ENCODE data around the gene MCCC2. TPM values are rescaled to one million over a fixed set of nuclear protein-coding genes. Genes with fewer than 3 reads are reported as not detected.

Gene MCCC2
- total RNA-seq, 2 experiments from 2014 or later: 45.7 to 59.0 TPM

GRCh38 chr5:71695595-71695994, 108.5 kb downstream of the MCCC2 start:
- Mint-ChIP-seq H3K27ac (no peak overlapping the region), H3K27me3 (peaks cover 31% of the 10 kb centered on the region), H3K4me1 (peaks cover 5% of the 10 kb centered on the region), H3K4me3 (no peak overlapping the region), H3K36me3 (peaks cover 4% of the 10 kb centered on the region), H3K9me3 (ENCODE audit: low read depth) (peaks cover 3% of the 10 kb centered on the region)
- ATAC-seq (no peak), DNase-seq (no peak)
- CTCF ChIA-PET: no interaction called here

DNA sequence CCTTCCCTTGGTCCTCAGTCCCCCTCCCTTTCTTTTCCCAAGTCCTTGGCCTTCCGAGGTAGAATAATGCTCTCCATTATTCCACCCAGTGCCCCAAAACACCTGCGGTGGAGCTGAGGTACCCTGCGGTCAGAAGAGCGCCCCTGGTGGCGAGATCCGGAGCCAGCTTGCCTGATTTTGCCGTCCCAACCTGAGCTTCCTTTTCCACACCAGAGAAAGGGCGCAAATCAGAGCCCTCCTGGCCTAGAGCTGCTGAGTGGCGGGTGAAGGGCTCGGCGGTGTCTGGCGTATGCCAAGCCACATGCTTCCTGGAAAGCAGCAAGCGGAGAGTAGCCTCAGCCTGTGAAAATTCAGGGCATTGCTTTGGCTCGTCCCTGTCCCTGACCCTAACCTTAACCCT, 110.8 kb downstream of the MCCC2 start:
- CTCF ChIA-PET: no interaction called here
- H3K4me1 Mint-ChIP-seq: peaks cover 5% of the 10 kb centered on the region
- H3K9me3 Mint-ChIP-seq (ENCODE audit: low read depth): peaks cover 3% of the 10 kb centered on the region
- peaks cover 25% of the 10 kb centered on the region for H3K27me3 Mint-ChIP-seq
- no peak for ATAC-seq
- no peak overlapping the region for H3K27ac Mint-ChIP-seq
- DNase-seq: no peak
- peaks cover 4% of the 10 kb centered on the region for H3K36me3 Mint-ChIP-seq
- H3K4me3 Mint-ChIP-seq: no peak overlapping the region

DNA sequence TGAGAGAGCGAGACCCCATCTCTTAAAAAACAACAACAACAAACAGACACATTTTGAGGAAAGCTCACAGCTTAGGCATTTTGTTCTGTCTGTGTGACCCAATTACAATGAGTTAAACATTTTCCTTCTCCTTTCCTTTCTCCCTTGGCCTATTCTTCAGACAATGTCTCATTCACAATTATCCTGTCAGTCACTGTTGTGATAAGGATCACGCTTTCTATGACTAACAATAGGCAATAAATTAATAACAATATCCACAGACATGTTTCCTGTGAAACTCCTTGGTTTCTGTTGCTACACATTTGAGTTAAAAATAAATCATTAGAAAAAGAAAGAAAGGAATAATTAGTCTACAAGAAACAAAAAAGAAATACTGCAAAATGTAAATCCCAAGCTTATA, 112.1 kb downstream of the MCCC2 start:
- no peak overlapping the region for H3K27ac Mint-ChIP-seq
- no peak for ATAC-seq

GRCh38 chr5:71699751-71700150, 112.6 kb downstream of the MCCC2 start:
- CTCF ChIA-PET: no interaction called here
- ATAC-seq: no peak
- H3K27me3 Mint-ChIP-seq: peaks cover 19% of the 10 kb centered on the region
- peaks cover 5% of the 10 kb centered on the region for H3K4me1 Mint-ChIP-seq
- no peak for DNase-seq
- H3K36me3 Mint-ChIP-seq: peaks cover 4% of the 10 kb centered on the region
- H3K27ac Mint-ChIP-seq: no peak overlapping the region
- peaks cover 3% of the 10 kb centered on the region for H3K9me3 Mint-ChIP-seq (ENCODE audit: low read depth)
- no peak overlapping the region for H3K4me3 Mint-ChIP-seq

More for the DNA sequence above, 112.1 kb downstream of the MCCC2 start:
- CTCF ChIA-PET: no interaction called here
- H3K9me3 Mint-ChIP-seq (ENCODE audit: low read depth): peaks cover 3% of the 10 kb centered on the region
- no peak for DNase-seq
- H3K36me3 Mint-ChIP-seq: peaks cover 4% of the 10 kb centered on the region
- peaks cover 5% of the 10 kb centered on the region for H3K4me1 Mint-ChIP-seq
- no peak overlapping the region for H3K4me3 Mint-ChIP-seq
- peaks cover 19% of the 10 kb centered on the region for H3K27me3 Mint-ChIP-seq

GRCh38 chr5:71700803-71701202, 113.7 kb downstream of the MCCC2 start:
- Mint-ChIP-seq H3K27me3 (peaks cover 14% of the 10 kb centered on the region), H3K9me3 (ENCODE audit: low read depth) (peaks cover 3% of the 10 kb centered on the region), H3K4me1 (peaks cover 5% of the 10 kb centered on the region), H3K27ac (no peak overlapping the region), H3K36me3 (peaks cover 4% of the 10 kb centered on the region), H3K4me3 (no peak overlapping the region)
- ATAC-seq (no peak), DNase-seq (no peak)
- CTCF ChIA-PET: no interaction called here

GRCh38 chr5:71701407-71701806, 114.3 kb downstream of the MCCC2 start:
- Mint-ChIP-seq H3K36me3 (peaks cover 4% of the 10 kb centered on the region), H3K9me3 (ENCODE audit: low read depth) (peaks cover 3% of the 10 kb centered on the region), H3K27ac (no peak overlapping the region), H3K4me1 (peaks cover 5% of the 10 kb centered on the region), H3K4me3 (no peak overlapping the region), H3K27me3 (peaks cover 18% of the 10 kb centered on the region)
- CTCF ChIA-PET: no interaction called here
- ATAC-seq (no peak), DNase-seq (no peak)

DNA sequence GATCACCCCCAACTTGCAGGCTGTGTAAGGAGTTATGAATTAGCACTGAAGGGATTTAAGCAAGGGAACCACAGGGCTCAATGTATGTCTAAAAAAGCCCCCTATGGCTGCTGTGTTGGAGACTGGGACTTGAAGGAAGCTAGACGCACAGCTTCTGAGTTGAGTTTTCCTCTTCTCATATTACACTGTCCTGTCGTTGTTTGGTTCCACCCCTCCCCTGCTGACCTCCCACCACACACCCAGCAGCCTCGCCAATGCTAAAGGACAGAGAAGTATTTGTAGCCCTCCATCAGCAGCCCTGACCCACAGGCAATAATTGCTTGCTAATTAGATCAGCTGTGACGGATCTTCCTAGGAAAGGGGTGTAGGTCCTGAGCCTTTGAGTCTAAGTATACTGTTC, 116.8 kb downstream of the MCCC2 start:
- no peak overlapping the region for H3K4me3 Mint-ChIP-seq
- no peaks in the 10 kb centered on the region for H3K4me1 Mint-ChIP-seq
- no peaks in the 10 kb centered on the region for H3K36me3 Mint-ChIP-seq
- CTCF ChIA-PET: no interaction called here
- DNase-seq: no peak
- H3K9me3 Mint-ChIP-seq (ENCODE audit: low read depth): no peaks in the 10 kb centered on the region
- ATAC-seq: no peak
- H3K27me3 Mint-ChIP-seq: peaks cover 31% of the 10 kb centered on the region
- no peak overlapping the region for H3K27ac Mint-ChIP-seq

DNA sequence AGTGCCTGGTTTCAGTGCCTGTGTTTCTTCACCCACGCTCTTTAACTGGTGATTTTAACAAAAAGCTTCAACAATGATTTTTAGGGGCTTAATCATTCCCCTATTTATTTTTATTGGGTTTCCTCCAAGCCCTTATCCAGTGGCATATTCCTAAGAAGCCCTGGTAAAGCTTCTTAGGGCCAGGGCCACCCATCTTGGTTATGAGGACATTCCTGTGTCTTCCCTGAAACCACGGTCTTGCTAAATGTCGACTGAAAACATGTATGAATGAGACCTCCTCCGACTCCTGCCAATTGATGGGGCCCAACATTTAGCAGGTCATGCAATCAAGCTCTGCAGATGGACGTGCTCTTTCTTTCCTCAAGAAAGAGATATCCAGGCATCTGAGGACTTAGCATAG, 118.3 kb downstream of the MCCC2 start:
- CTCF ChIA-PET: no interaction called here
- no peak for DNase-seq
- no peaks in the 10 kb centered on the region for H3K9me3 Mint-ChIP-seq (ENCODE audit: low read depth)
- no peak for ATAC-seq
- H3K4me3 Mint-ChIP-seq: no peak overlapping the region
- no peaks in the 10 kb centered on the region for H3K4me1 Mint-ChIP-seq
- H3K27me3 Mint-ChIP-seq: peaks cover 29% of the 10 kb centered on the region
- H3K36me3 Mint-ChIP-seq: no peaks in the 10 kb centered on the region
- H3K27ac Mint-ChIP-seq: no peak overlapping the region

DNA sequence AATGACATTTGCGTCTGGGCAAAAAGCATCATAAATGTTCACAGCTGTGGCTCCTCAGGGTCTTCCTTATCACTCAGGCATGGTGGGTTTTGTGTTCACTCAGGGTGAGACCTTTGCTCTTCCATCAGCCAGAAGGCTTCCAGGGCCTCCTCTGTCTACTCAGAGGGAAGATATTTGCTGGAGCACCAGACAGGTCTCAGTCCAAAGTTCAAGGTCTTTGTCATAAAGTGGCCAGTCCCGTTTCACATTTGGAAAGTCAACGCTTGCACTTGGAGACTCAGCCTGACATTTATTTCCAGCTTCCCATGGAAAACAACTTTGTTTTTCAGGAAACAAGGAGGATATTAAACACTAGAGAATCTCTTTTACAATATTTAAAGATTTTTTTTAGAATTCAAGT, 119.8 kb downstream of the MCCC2 start:
- Mint-ChIP-seq H3K9me3 (ENCODE audit: low read depth) (no peaks in the 10 kb centered on the region), H3K36me3 (no peaks in the 10 kb centered on the region), H3K4me1 (no peaks in the 10 kb centered on the region), H3K27ac (no peak overlapping the region), H3K4me3 (no peak overlapping the region), H3K27me3 (peaks cover 32% of the 10 kb centered on the region)
- no peak for ATAC-seq
- DNase-seq: no peak
- CTCF ChIA-PET: no interaction called here

Other genes with a start within 250 kb of the MCCC2 start
- gene BDP1, start 131.7 kb upstream of the MCCC2 start, total RNA-seq: 10 to 100 TPM; 36.0 to 37.9 TPM
- gene CARTPT, start 131.9 kb downstream of the MCCC2 start, total RNA-seq: not detected